Raji (cell line): ENCODE data around the gene ITGB7.
A peak's percentile ranks its signal among the peaks of the same experiment; 100 is the strongest.

Experiments used
- POLR2A ChIP-seq: IDR thresholded peaks from 2 replicates; pipeline ENCODE4 v1.6.1; 2011; ENCODE audit warnings: low read depth, low read length, control low read depth; ENCODE audit not compliant: insufficient read depth

The ITGB7 gene

DNA sequence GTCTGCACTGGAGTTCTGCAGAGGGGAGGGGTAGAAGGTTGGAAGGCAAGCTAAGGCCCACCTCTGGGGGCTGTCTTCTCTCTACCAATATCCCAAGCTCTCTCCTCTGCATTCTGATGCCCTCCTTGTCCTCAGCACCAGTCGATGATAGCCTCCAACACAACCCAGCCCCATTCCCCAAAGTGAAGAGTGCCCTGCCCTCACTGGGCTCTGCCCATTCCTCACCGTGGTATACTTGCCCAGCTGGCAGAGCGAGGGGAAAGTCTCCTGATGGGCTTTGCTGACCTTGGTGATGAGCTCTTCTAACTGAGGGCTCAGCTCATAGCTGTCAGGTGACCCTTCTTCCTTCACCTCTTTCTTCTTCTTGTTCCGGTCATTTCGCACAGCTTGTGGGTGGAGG, 7.2 kb upstream of the ITGB7 start:
- no peak for TF ChIP-seq POLR2A

DNA sequence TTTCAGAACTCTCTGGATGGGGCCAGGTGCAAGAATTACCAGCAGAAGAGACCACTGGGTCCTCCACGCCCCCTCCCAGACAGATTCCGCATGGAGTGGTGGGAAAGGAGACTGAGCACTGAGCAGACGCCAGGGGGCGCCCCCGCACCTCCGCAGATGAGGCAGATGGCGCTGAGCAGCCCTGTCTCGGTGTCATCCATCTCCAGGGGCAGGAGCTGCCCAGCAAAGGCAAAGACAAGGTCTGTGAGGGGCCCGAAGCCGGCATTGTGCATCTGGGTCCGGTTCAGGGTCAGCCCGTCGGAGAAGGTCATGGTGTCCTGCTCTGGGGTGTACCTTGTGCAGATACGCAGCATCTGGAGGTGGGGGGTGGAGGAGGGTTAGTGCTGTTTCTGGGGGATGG, 6.3 kb upstream of the ITGB7 start:
- 0 out of 2 replicates have a peak, but pooled peaks have one; percentile 33 for TF ChIP-seq POLR2A

DNA sequence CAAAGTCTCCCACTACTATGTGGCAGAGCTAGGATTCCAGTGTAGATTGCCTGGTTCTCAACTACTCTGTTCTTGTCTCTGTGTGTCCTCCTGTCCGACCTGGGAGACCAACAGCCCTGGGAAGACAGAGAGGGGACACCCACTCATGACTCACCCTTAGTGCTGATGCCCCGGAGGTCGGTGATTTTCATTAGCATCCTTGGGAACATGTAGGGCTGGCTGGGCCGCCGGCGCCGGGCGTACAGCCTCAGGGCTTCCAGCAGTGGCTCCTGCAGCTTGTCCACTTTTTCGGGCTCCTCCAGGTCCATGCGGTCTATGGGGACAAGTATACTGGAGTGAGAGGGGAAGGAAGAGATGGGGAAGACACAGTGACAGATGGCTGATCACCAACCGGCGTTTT, 5.9 kb upstream of the ITGB7 start:
- no peak for TF ChIP-seq POLR2A

DNA sequence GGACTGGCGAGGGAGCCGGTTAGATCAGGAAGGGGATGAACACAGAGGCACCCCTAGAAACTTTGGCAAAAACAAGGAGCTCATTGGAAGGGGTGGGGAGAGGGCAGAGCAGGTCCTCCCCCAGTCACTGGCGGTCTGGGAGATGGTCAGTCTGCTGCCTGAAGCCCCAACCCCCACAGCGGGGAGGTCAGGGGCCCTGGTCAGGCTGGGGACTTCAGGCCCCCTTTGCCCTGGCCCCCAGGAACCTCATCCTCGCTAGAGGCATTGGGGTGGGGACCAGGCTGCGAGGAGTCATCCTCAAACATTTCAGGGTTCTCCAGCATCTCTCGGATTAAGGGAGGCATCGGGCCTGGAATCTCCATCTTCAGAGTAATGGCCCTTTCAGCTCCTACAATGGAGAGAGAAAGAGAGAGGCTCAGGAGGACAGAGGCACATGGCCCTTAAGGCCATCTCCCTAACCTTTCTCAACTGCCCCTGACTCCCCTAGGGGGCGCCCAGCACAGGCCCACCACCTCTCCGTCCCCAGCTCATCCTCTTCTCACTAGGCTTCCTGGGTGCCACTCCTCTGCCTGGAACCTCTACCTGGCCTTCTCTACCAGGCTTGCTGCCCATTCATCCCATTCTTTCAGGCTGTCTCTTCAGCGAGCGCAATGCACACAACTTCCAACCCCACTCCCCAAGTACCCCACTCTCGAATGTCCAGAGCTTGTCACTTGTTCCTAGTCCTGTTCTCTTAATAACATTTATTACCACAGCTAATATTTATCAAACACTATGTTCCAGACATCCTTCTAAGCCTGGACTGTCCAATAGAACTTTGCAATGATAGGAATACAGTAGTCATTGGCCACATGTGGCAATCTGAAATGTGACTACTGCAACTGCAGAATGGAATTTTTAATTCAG, 4.7 kb upstream of the ITGB7 start:
- TF ChIP-seq POLR2A: no peak

DNA sequence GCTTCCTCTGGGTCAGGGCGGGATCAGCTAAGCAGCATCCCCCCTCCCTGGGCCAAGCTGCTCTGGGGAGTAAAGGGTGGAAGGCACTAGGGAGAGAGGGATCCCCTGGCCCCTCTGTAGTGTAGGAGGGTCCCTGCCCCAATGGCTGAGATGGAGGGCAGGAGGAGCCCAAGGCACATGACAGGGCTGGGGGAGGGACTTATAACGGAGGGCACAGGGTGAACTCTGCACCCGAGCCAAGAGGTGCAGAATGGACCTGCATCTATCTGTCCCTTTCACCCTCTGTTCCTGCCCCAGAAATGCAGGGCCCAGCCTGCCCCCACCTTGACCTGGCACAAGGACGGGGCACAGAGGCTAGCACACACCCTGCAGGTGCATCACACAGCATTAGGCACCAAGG, 3.8 kb upstream of the ITGB7 start:
- TF ChIP-seq POLR2A: no peak

DNA sequence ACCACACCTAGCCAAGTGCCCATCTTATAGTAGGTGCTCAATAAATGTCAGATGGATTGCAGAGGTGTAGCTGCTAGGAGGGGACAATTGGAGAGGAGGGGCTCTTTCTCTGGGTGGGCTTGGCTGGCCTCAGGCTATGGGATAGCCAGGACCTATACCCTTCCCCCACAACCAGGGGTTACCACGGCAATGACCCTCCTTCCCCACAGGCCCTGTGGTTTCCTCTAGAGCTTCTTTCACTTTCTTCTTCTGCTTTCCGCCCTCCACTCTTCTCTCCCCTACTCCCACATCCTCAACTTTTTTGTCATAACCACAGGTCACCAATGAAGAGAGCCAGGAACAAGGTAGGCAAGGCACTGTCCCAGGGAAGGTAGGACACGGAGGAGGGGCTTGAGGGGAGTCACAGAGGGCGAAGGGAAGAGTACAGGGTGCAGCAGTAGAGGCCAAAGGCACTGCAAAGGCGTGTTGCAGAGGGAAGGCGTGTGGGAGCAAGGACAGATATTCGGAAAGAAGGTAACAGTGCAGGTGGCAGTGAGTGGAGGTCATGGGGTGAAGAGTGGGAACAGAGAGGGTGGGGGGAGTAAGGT, 1.9 kb upstream of the ITGB7 start:
- TF ChIP-seq POLR2A: peak; percentile 57

DNA sequence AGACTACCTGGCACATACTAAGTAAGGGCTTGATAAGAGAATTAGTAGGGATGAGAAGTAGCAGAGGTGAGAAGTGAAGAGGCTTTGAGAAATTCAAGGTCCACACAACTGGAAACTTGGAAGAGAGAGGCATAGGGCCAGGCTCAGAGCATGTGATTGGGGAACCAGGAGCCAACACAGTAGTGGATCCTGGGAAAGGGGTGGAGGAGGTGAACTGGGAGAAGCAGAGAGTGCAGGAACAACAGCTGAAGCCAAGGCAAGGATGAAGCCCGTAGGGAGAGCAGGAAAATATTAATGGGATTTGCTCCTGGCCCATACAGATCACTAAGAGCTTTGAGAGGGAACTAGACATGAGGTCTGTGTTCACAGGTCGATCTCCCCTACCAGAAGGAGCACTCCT, 1.4 kb upstream of the ITGB7 start:
- TF ChIP-seq POLR2A: no peak

DNA sequence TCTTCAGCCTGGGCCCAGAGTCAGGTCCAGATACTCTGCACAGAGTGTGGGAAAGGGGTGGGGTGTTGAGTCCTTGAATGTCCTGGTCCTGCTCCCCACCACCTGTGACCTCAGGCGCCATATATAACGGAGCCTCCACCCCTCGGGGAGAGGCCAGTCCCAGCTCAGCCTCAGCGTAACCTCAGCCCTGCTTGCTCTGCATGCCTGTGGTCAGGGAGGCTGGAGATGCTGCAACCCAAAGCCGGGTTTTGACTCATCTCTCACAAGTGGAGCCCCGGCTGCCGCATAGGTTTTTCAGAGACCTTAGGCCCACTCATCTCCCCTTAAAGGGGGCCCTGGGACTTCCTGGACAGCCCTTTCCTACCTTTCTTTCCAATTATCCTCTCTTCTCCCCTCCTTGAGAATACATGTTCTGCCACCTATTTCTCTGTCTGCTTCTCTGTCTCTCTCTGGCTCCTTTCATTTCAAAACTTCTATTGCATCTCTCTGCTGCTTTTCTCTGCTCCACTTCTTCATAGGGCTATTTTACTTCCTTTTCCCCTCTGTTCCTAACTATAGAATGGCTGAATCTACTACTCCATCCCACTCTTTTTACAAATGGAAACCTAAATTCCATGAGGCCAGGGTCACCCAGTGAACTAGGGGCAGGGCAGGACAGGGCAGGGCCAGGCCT, 1.2 kb downstream of the ITGB7 start:
- TF ChIP-seq POLR2A: peak; percentile 78

DNA sequence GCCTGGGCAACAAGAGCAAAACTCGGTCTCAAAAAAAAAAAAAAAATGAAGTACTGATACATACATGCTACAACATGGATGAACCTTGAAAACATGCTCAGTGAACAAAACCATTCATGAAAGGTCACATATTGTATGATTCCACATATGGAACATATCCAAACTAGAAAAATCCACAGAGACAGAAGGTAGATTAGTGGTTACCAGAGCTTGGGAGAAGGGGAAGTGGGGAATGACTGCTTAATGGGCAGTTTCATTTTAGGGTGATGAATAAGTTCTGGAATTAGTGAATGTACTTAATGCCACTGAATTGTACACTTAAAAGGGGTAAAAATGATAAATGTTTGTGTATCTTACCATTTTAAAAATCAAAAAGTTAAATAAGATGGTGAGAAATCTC, 2.7 kb downstream of the ITGB7 start:
- TF ChIP-seq POLR2A: no peak

DNA sequence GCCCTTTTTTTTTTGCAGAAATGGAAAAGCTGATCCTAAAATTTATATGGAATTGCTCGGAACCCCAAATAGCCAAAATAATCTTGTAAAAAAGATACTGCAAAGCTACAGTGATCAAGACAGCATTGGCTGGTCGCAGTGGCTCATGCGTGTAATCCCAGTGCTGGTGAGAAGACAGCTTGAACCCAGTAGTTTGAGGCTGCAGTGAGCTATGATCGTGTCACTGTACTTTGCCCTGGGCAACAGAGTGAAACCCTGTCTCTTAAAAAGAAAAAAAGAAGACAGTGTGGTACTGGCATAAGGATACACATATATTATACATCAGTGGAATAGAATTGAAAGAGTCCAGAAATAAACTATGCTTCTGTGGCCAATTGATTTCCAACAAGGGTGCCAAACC, 5.4 kb downstream of the ITGB7 start:
- no peak for TF ChIP-seq POLR2A

DNA sequence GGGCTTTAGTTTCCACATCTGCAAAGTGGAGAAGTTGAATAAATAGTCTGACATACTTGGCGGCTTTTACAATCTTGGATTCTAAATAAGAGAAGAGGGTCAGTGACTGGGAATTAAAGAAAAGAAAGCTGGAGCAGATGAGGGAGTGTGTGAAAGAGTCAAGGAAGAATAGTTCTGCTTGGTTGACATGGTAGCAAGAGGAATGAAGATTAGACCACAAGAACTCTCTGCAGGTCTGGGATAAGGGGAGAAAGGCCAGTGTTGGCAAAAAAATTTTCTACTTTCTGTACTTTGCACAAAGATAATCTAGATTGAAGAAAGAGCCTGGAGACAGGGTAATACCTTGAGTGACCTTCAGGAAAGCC, 5.9 kb downstream of the ITGB7 start:
- TF ChIP-seq POLR2A: no peak

DNA sequence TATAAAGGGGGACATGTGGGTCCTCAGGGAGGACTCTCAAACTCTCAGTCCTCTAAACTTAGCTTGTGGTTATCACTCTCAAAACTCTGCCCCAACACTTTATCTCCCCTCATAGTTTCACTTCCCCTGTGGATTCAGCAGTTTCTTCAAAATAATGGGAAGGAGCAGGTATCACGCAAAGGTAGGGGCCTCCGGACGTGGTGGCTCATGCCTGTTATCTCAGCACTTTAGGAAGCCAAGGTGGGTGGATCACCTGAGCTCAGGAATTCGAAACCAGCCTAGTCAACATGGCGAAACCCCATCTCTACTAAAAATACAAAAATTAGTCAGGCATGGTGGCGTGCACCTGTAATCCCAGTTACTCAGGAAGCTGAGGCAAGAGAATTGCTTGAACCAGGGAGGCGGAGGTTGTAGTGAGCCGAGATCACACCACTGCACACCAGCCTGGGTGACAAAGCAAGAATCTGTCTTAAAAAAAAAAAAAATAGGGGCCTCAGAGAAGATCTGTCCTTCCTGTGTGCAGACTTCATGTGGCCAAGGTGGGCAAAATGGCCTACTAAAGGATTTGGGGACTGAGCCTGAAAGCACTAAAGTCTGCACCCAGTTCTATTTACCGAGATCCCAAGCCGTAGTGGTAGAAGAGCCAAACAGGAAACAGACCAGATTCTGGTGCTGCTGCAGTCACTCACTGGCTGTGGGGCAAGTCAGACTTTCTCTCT, 6.4 kb downstream of the ITGB7 start:
- TF ChIP-seq POLR2A: 0 out of 2 replicates have a peak, but pooled peaks have one; percentile 24

DNA sequence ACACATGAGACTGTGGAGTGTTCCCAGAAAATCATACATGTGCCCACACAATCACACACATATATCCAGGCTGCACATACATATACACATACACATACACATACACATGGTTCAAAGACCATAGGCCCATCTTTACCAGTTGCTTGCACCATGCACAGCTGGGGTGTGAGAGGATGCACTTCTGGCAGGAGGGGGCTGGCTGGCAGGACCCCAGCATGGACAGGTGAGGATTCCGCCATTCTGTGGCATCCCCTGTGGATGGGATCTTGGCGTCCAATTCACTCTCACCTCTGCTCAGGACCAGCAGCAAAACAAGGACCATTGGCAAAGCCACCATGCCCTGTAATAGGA, 7.0 kb downstream of the ITGB7 start:
- TF ChIP-seq POLR2A: no peak

DNA sequence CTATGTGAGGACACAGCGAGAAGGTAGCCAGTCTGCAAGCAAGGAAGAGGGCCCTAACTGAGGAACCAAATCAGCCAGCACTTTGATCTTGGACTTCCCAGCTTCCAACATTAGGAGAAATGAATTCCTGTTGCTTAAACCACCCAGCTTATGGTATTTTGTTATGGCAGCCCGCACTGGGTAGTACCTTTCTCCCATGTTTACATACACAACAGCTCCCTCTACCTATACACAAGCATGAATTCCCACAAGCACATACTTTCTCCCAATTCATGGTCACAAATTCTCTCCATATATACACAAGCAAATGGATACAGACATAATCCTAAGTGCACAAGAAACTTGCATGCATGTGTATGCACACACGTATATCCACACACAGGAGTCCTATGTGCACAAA, 7.4 kb downstream of the ITGB7 start:
- no peak for TF ChIP-seq POLR2A

DNA sequence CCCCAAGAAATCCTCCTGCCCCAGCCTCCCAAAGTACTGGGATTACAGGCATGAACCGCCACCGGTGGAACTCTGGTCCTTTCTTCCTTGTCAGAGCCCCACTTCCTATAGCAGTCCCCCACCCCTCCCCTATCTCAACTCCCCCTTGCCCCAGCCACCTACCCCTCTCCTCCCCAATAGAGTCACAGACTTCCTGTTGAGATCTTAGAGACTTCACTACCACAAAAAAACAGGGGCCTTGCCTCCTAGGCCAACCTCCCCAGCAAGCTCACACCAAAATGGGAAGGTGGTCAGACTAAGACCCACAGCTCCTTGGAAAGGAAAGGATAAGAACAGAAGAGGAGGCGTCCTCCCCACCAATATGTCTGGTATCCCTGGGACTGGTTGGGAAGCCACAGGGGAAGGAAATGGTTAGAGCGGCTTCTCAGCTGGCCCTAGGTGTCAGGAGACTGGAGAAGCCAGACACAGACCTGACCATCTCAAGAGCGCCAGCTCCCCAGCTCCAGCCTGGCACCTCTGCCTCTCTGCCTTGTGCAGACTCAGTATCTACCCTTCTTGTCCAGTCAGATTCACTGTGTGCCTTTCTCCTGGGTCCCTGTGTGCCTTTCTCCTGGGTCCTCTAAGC, 8.5 kb downstream of the ITGB7 start:
- no peak for TF ChIP-seq POLR2A
